ENCODE results near the gene ITCH.

Gene ITCH

GRCh38 chr20:34522969-34523871 lies 160.1 kb downstream of the ITCH start:
- peak; percentile 48 for DNase-seq (ENCODE audit: low spot score)
- TF ChIP-seq CTCF (conservative IDR thresholded peaks at IDR 0.05; ENCODE audit: low read depth), result no peak; the same call in 1 of the 2 replicates
- ChIA-PET CTCF (interaction anchor here (0.5 to 3.3 kb wide), 9 partner anchors 15 to 750 kb away, joined by 3 to 21 read pairs (median 3); partner anchors contain the start of gene ITCH), POLR2A (ENCODE audit: low non-redundant PET) (no interaction called here)
- peak overlapping the region; percentile 66 for H3K27ac ChIP-seq

- POLR2A ChIA-PET (ENCODE audit: low non-redundant PET), result no interaction called here
- DNase-seq (ENCODE audit: low spot score), result no peak
- CTCF ChIA-PET, result interaction anchor here (0.6 to 3.3 kb wide), 3 partner anchors 14 to 338 kb away, joined by 3 to 21 read pairs (median 4); no protein-coding TSS in a partner anchor
- peak overlapping the region; percentile 90 for H3K27ac ChIP-seq
- no peak for TF ChIP-seq CTCF (conservative IDR thresholded peaks at IDR 0.05; ENCODE audit: low read depth)
Observed at GRCh38 chr20:34524426-34524825, 161.4 kb downstream of the ITCH start.

DNA sequence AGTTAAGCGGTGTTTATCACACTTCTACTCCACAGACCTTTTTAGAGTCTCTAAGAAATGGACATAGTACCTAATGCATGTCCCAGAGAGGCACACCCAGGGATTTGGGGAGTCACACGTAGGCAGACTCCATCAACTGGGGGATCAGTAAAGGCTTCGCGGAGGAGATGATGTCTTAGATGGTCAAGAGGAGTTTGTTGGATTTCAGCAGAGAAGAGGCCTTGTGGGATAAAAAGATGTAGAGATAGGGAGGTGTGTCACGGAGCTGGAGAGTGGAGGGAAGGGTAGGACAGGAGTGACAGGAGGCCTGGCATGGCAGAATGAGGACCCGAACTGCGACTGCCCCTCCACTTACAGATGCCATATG lies 162.3 kb downstream of the ITCH start:
- no peak for TF ChIP-seq CTCF (conservative IDR thresholded peaks at IDR 0.05; ENCODE audit: low read depth)
- CTCF ChIA-PET, result interaction anchor here (0.5 to 3.3 kb wide), 2 partner anchors 213 to 536 kb away, joined by 3 to 21 read pairs; no protein-coding TSS in a partner anchor
- peak overlapping the region; percentile 90 for H3K27ac ChIP-seq
- DNase-seq (ENCODE audit: low spot score), result no peak
- POLR2A ChIA-PET (ENCODE audit: low non-redundant PET), result interaction anchor here (0.7 kb wide), 1 partner anchor 9 kb away, joined by 6 read pairs; the partner anchor contains the start of gene DYNLRB1

GRCh38 chr20:34525709-34526416 lies 162.8 kb downstream of the ITCH start:
- ChIA-PET POLR2A (ENCODE audit: low non-redundant PET) (interaction anchor here (0.7 kb wide), 1 partner anchor 10 kb away, joined by 6 read pairs; the partner anchor contains the start of gene DYNLRB1), CTCF (interaction anchor here (0.5 to 3.3 kb wide), 2 partner anchors 213 to 537 kb away, joined by 3 to 21 read pairs; no protein-coding TSS in a partner anchor)
- H3K27ac ChIP-seq, result peak overlapping the region; percentile 90
- no peak for TF ChIP-seq CTCF (conservative IDR thresholded peaks at IDR 0.05; ENCODE audit: low read depth)
- DNase-seq (ENCODE audit: low spot score), result peak; percentile 100

DNA sequence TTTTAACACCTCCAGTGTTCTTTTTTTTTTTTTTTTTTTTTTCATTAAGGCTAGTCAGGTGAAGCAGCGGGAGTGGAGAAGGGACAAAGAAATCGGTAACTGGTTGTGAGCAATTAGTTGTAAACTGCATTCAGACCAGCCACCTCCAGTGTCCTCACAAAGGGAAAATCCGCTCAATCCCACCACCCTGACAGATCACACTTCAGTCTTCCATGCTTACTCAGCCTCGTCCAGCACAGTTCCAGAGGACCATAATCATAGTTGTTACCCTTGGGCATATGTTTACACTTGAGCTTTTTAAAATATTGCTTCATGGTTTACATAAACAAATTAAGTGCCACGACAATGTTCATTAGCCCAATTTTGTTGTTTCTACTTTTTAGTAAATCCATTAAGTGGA lies 163.4 kb downstream of the ITCH start:
- no peak for DNase-seq (ENCODE audit: low spot score)
- TF ChIP-seq CTCF (conservative IDR thresholded peaks at IDR 0.05; ENCODE audit: low read depth), result no peak
- ChIA-PET POLR2A (ENCODE audit: low non-redundant PET) (no interaction called here), CTCF (interaction anchor here (1.0 kb wide), 1 partner anchor 213 kb away, joined by 3 read pairs; no protein-coding TSS in a partner anchor)
- peak overlapping the region; percentile 90 for H3K27ac ChIP-seq

DNA sequence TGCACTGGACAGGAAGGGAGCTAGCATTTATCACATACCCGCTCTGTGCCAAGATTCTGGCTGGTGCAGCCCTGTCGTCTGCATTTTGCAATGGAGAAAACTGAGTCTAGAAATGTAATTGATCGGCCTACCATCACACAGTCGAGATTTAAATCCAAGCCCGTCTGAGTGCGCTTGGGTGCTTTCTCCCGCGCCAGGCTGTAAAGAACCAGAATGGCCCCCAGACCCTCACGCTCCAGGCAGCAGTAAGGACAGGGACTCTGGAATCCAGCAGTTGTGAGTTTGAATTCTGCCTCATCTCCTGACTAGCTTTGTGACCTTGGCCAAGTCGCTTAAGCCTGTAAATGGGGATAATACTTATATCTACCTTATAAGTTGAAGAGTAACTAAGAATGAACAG lies 163.9 kb downstream of the ITCH start:
- H3K27ac ChIP-seq, result peak overlapping the region; percentile 90
- DNase-seq (ENCODE audit: low spot score), result no peak
- ChIA-PET POLR2A (ENCODE audit: low non-redundant PET) (no interaction called here), CTCF (interaction anchor here (1.0 kb wide), 1 partner anchor 214 kb away, joined by 3 read pairs; no protein-coding TSS in a partner anchor)
- TF ChIP-seq CTCF (conservative IDR thresholded peaks at IDR 0.05; ENCODE audit: low read depth), result no peak

All from RWPE1 (cell line).